HG03342 (cell line): ENCODE results near the gene NHLRC1.

Experiments
- ATAC-seq: cut with Tn5 transposase; IDR thresholded peaks from one replicate; pipeline ENCODE4 v1.9.1; 2021; ENCODE audit warnings: mild to moderate bottlenecking, moderate library complexity; ENCODE audit not compliant: unreplicated experiment

The NHLRC1 gene

DNA sequence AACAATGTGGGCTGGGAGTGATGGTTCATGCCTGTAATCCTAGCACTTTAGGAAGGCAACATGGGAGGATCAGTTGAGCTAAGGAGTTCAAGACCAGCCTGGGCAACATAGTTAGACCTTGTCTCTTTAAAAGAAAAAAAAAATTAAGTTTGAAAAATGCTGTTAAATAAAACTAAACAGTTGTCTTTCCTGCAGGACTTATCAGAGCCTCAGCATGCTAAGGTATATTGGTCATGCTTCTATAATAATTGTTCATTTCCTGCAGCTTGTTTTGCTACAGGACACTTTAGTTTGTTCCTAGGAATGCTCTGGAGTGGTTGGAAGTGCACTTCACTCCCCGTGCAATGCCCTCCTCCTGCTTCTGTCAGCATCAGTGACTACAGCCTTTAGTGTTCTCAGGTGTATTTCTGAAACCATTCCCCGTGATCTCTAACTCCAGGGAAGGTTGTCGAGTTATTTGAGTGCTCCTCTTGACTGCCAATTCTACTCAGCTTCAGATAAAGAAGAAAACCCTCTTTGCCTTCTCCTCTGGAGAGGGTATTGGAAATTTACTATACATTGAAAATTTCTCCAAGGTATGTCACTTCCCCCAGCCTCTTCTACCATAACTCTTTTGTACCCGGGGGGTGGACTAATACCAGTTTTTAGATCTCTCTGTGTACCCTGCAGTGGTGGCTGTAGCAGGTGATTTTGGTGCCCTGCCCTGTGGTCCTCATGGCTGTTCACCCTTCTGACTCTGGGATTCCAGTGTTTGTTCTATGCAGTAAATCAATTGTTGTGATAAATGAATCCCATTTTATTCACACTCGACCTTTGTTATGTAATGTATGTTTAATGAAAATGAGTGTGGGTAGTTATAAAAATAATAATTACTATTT is 33.8 kb downstream of the NHLRC1 start:
- no peak for ATAC-seq

GRCh38 chr6:18087396-18088165 is 34.9 kb downstream of the NHLRC1 start:
- no peak for ATAC-seq

GRCh38 chr6:18081025-18081668 is 41.3 kb downstream of the NHLRC1 start:
- ATAC-seq, result no peak

DNA sequence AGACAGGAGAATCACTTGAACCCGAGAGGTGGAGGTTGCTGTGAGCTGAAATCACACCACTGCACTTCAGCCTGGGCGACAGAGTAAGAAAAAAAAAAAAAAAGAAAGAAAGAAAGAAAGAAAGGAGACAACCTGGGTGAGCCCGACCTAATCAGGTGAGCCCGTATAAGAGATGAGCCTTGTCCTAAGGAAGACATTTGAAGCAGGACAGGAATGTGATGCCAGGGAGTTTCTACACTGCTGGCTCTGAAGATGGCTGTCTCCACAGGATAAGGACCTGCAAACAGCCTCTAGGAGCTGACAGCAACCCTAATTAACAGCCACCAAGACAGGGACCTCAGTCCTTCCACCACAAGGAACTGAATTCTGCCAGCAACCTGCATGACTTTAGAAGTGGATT is 41.9 kb downstream of the NHLRC1 start:
- no peak for ATAC-seq

DNA sequence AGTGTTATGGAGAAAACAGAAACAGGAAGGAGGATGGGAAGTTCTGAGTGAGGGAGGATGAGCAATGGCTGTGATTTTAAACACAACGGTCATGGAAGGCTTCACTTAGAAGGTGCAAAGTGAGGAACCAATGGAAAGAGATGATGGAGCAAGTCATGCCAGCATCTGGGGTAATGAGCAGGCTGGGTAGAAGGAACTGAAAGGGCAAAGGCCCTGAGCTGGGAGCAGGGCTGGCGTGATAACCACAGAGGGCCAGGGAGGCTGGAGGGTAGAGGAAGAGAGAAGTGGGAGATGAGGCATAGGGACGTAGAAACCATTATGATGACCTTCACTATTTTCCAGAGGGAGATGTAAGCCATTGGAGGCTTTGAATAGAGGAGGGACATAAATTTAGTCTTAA is 43.6 kb downstream of the NHLRC1 start:
- no peak for ATAC-seq

DNA sequence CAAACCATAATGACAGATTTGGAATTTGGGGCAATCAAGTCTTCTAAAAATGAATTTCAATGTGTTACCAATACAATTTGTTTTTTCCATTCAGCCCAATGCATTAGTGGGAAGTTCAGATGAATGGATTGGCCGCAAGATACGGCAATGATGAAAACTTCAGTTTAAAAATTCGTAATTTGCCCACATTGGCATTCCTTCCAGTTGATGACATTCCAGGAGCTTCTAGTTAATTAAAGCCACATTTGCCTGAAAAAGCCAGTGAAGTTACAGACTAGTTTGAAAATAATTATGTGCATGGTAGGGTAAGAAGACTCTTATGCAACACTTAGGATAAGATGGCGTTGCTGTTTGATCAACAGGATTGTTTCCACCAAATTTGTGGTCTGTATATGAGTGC is 46.2 kb downstream of the NHLRC1 start:
- ATAC-seq, result no peak

DNA sequence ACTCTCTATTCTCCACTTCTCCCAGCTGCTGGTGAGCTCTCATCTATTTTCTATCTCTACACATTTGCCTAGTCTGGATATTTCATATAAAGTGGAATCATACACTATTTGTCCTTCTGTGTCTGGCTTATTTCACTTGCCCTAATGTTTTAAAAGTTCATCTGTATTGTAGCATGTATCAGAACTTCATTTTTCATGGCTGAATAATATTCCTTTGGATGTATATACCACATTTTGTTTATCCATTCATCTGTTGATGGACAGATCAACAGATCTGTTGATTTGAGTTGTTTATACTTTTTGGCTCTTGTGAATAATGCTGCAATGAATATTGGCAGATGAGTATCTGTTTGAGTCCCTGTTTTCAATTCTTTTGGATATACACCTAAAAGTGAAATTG is 49.6 kb downstream of the NHLRC1 start:
- no peak for ATAC-seq

DNA sequence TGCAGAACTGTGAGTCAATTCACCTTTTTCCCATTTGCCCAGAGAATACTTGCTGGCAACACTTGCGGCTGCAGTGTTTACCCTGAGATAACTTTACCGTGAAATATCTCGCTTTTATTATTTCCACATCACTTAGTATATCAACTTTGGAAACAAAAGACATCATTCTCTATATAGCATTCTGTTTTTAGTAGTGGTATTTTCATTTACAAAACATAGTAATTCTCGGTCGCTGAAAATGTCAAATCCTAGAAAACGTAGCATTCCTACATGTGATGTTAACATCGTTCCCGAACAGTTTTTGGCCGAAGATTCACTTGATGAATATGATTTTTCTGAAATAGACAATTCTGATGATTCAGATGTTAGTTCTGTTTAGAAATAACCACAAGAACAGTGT is 52.0 kb downstream of the NHLRC1 start:
- ATAC-seq, result no peak
